ENCODE measurements around the gene PLIN4. TPM values are rescaled to one million over a fixed set of nuclear protein-coding genes. Genes with fewer than 3 reads are reported as not detected.

Gene PLIN4
- total RNA-seq, 1 experiment from 2014 or later: 1.8 TPM

- peaks cover 22% of the 10 kb centered on the region for H3K4me1 Mint-ChIP-seq (ENCODE audit: insufficient read depth, unreplicated experiment)
- peaks cover 46% of the 10 kb centered on the region for H3K36me3 Mint-ChIP-seq (ENCODE audit: insufficient read depth, unreplicated experiment)
- H3K4me3 Mint-ChIP-seq (ENCODE audit: unreplicated experiment): peak overlapping the region; percentile 86
- DNase-seq (ENCODE audit: unreplicated experiment): peak; percentile 75
- CTCF ChIA-PET: interaction anchor here (0.6 to 0.8 kb wide), 2 partner anchors 15 kb away, joined by 3 to 5 read pairs; no protein-coding TSS in a partner anchor
- intact Hi-C loops (cut with micrococcal nuclease): no loop called here
- POLR2A ChIA-PET: interaction anchor here (0.7 to 7.7 kb wide), 7 partner anchors 13 to 485 kb away, joined by 3 to 67 read pairs (median 4); partner anchors contain the start of genes CHAF1A, DAPK3 and HDGFL2
- no TSS peak for BruUV-seq (replicated peaks)
- H3K9me3 Mint-ChIP-seq (ENCODE audit: unreplicated experiment): no peaks in the 10 kb centered on the region
- H3K27me3 Mint-ChIP-seq (ENCODE audit: insufficient read depth, unreplicated experiment): no peaks in the 10 kb centered on the region
- peak overlapping the region; percentile 85 for H3K27ac Mint-ChIP-seq (ENCODE audit: low read depth, unreplicated experiment)
- no peak for TF ChIP-seq CTCF (IDR thresholded peaks at IDR 0.05; ENCODE audit: unreplicated experiment)
Measured at GRCh38 chr19:4455719-4456475, 62.4 kb downstream of the PLIN4 start.

- BruUV-seq (replicated peaks): no TSS peak
- Mint-ChIP-seq H3K4me1 (ENCODE audit: insufficient read depth, unreplicated experiment) (peaks cover 22% of the 10 kb centered on the region), H3K27me3 (ENCODE audit: insufficient read depth, unreplicated experiment) (no peaks in the 10 kb centered on the region), H3K9me3 (ENCODE audit: unreplicated experiment) (no peaks in the 10 kb centered on the region), H3K36me3 (ENCODE audit: insufficient read depth, unreplicated experiment) (peaks cover 53% of the 10 kb centered on the region), H3K4me3 (ENCODE audit: unreplicated experiment) (peak overlapping the region; percentile 86), H3K27ac (ENCODE audit: low read depth, unreplicated experiment) (peak overlapping the region; percentile 85)
- POLR2A ChIA-PET: interaction anchor here (0.6 to 7.7 kb wide), 7 partner anchors 10 to 53 kb away, joined by 3 to 67 read pairs (median 4); partner anchors contain the start of genes CHAF1A and HDGFL2
- DNase-seq (ENCODE audit: unreplicated experiment): peak; percentile 40
- intact Hi-C loops (cut with micrococcal nuclease): no loop called here
- TF ChIP-seq CTCF (IDR thresholded peaks at IDR 0.05; ENCODE audit: unreplicated experiment): no peak
- CTCF ChIA-PET: interaction anchor here (0.6 to 0.7 kb wide), 4 partner anchors 14 to 484 kb away, joined by 3 read pairs; no protein-coding TSS in a partner anchor
Measured at GRCh38 chr19:4454747-4455718, 63.3 kb downstream of the PLIN4 start.

GRCh38 chr19:4453232-4454179 is 64.8 kb downstream of the PLIN4 start:
- no peak for DNase-seq (ENCODE audit: unreplicated experiment)
- Mint-ChIP-seq H3K36me3 (ENCODE audit: insufficient read depth, unreplicated experiment) (peaks cover 65% of the 10 kb centered on the region), H3K4me1 (ENCODE audit: insufficient read depth, unreplicated experiment) (peaks cover 22% of the 10 kb centered on the region), H3K9me3 (ENCODE audit: unreplicated experiment) (no peaks in the 10 kb centered on the region), H3K27me3 (ENCODE audit: insufficient read depth, unreplicated experiment) (no peaks in the 10 kb centered on the region), H3K4me3 (ENCODE audit: unreplicated experiment) (no peak overlapping the region), H3K27ac (ENCODE audit: low read depth, unreplicated experiment) (no peak overlapping the region)
- intact Hi-C loops (cut with micrococcal nuclease): no loop called here
- ChIA-PET CTCF (interaction anchor here (0.5 to 0.6 kb wide), 2 partner anchors 34 to 102 kb away, joined by 4 read pairs; no protein-coding TSS in a partner anchor), POLR2A (interaction anchor here (0.6 to 7.7 kb wide), 2 partner anchors 17 to 79 kb away, joined by 4 to 67 read pairs; partner anchors contain the start of gene HDGFL2)
- no peak for TF ChIP-seq CTCF (IDR thresholded peaks at IDR 0.05; ENCODE audit: unreplicated experiment)
- no TSS peak for BruUV-seq (replicated peaks)

All from MCF 10A (cell line).